ENCODE measurements around the gene PARVB. TPM values are rescaled to one million over a fixed set of nuclear protein-coding genes. Genes with fewer than 3 reads are reported as not detected.

The PARVB gene
- total RNA-seq, 5 donors from 2014 or later (not counting 1 experiment from before 2014, with no cell fraction given) = 5.9 to 13.8 (median 8.2) TPM

DNA sequence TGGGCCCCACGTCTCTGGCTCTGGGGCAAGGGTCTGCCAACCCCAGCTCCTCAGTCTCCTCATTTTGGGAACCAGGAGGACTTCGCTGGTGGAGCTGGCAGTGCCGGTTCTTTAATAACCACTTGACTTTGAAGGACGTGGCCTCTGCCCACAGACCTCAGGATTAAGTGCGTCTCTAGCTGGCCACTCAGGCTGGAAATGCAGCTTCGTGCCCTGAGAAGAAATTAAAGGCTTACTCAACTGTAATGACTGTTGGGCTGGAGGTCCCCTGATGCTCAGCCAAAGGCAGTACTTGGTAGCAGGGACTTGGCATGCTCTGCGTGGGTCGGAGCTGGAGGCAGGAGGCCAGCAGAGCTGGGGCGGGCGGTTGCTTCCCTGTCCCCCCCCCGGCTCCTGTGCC, 139.9 kb downstream of the PARVB start:
- ChIA-PET POLR2A (no interaction called here), CTCF (no interaction called here)
- whole genome bisulfite sequencing (ENCODE audit: insufficient coverage) = 86% methylated on average over 6 of the region's 11 CpGs
- H3K27ac ChIP-seq (ENCODE audit: low read length) = no peak overlapping the region
- Mint-ChIP-seq H3K36me3 (no peaks in the 10 kb centered on the region), H3K4me3 (no peak overlapping the region), H3K9me3 (no peaks in the 10 kb centered on the region), H3K27me3 (no peaks in the 10 kb centered on the region), H3K4me1 (no peaks in the 10 kb centered on the region), H3K27ac (no peak overlapping the region)
- DNase-seq (no peak), ATAC-seq (replicated peaks in 1 of 4) (no peak)
- no peaks in the 10 kb centered on the region for H3K4me1 ChIP-seq (ENCODE audit: control insufficient read depth in 1 of 2, extremely low read depth in 1 of 2, insufficient read depth in 2 of 2, low read length in 2 of 2)
- H3K27me3 ChIP-seq (replicated peaks in 1 of 2; ENCODE audit: control insufficient read depth in 2 of 2, extremely low read depth in 1 of 2, insufficient read depth in 2 of 2, low read length in 1 of 2) = no peaks in the 10 kb centered on the region
- no peaks in the 10 kb centered on the region for H3K36me3 ChIP-seq (ENCODE audit: control insufficient read depth in 2 of 2, extremely low read depth in 1 of 2, insufficient read depth in 1 of 2, low read length in 1 of 2)
- no peak overlapping the region for H3K4me3 ChIP-seq (ENCODE audit: control insufficient read depth in 1 of 2, extremely low read depth in 1 of 2, low read length in 1 of 2)
- H3K9me3 ChIP-seq = no peaks in the 10 kb centered on the region

DNA sequence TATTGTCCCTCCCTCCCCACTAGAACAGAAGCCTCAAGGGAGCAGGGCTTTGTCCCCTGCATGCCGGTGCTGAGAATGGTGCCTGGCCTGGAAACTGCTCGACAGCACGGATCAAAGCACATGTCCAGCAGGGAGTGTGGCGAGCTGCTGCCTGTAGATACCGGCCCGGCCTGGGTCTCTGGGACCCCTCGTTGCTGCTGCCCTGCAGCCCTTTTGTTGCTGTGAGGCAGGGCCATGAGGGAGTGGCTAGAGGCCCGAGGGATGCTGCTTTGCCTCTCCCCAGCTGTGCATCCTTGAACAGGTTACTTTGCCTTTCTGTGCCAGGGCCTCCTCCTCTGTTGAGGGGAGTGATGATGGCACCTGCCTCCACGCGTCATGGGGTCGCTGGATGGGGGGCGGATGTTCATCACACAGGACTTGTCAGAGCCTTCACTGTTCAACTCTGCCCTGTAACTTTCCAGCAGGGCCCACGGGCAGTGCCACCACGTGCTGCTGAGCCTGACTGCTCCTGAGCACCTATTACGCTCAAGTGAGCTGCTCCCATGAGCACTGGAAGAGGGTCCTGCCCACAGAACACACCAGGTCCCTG, 141.3 kb downstream of the PARVB start:
- Mint-ChIP-seq H3K4me3 (no peak overlapping the region), H3K27ac (no peak overlapping the region), H3K27me3 (no peaks in the 10 kb centered on the region), H3K4me1 (no peaks in the 10 kb centered on the region), H3K9me3 (no peaks in the 10 kb centered on the region), H3K36me3 (no peaks in the 10 kb centered on the region)
- Histone ChIP-seq H3K36me3 (ENCODE audit: control insufficient read depth in 2 of 2, extremely low read depth in 1 of 2, insufficient read depth in 1 of 2, low read length in 1 of 2) (no peaks in the 10 kb centered on the region), H3K4me3 (ENCODE audit: control insufficient read depth in 1 of 2, extremely low read depth in 1 of 2, low read length in 1 of 2) (no peak overlapping the region), H3K4me1 (ENCODE audit: control insufficient read depth in 1 of 2, extremely low read depth in 1 of 2, insufficient read depth in 2 of 2, low read length in 2 of 2) (no peaks in the 10 kb centered on the region), H3K27ac (ENCODE audit: low read length) (no peak overlapping the region), H3K27me3 (replicated peaks in 1 of 2; ENCODE audit: control insufficient read depth in 2 of 2, extremely low read depth in 1 of 2, insufficient read depth in 2 of 2, low read length in 1 of 2) (no peaks in the 10 kb centered on the region), H3K9me3 (no peaks in the 10 kb centered on the region)
- ChIA-PET CTCF (no interaction called here), POLR2A (no interaction called here)
- WGBS (ENCODE audit: insufficient coverage) = 94% methylated on average over 14 of the region's 15 CpGs
- DNase-seq (no peak), ATAC-seq (replicated peaks in 1 of 4) (no peak)

- no peaks in the 10 kb centered on the region for H3K36me3 Mint-ChIP-seq
- DNase-seq (no peak), ATAC-seq (replicated peaks in 1 of 4) (no peak)
- H3K9me3 Mint-ChIP-seq = no peaks in the 10 kb centered on the region
- WGBS (ENCODE audit: insufficient coverage) = 90% methylated on average over 13 of the region's 20 CpGs
- no peak overlapping the region for H3K4me3 ChIP-seq (ENCODE audit: control insufficient read depth in 1 of 2, extremely low read depth in 1 of 2, low read length in 1 of 2)
- H3K27me3 Mint-ChIP-seq = no peaks in the 10 kb centered on the region
- no peaks in the 10 kb centered on the region for H3K27me3 ChIP-seq (replicated peaks in 1 of 2; ENCODE audit: control insufficient read depth in 2 of 2, extremely low read depth in 1 of 2, insufficient read depth in 2 of 2, low read length in 1 of 2)
- H3K4me1 ChIP-seq (ENCODE audit: control insufficient read depth in 1 of 2, extremely low read depth in 1 of 2, insufficient read depth in 2 of 2, low read length in 2 of 2) = no peaks in the 10 kb centered on the region
- H3K4me1 Mint-ChIP-seq = no peaks in the 10 kb centered on the region
- POLR2A ChIA-PET = no interaction called here
- no peaks in the 10 kb centered on the region for H3K36me3 ChIP-seq (ENCODE audit: control insufficient read depth in 2 of 2, extremely low read depth in 1 of 2, insufficient read depth in 1 of 2, low read length in 1 of 2)
- CTCF ChIA-PET = no interaction called here
- H3K9me3 ChIP-seq = no peaks in the 10 kb centered on the region
- no peak overlapping the region for H3K4me3 Mint-ChIP-seq
- no peak overlapping the region for H3K27ac Mint-ChIP-seq
- no peak overlapping the region for H3K27ac ChIP-seq (ENCODE audit: low read length)
Observed at GRCh38 chr22:44166498-44167276, 142.6 kb downstream of the PARVB start.

DNA sequence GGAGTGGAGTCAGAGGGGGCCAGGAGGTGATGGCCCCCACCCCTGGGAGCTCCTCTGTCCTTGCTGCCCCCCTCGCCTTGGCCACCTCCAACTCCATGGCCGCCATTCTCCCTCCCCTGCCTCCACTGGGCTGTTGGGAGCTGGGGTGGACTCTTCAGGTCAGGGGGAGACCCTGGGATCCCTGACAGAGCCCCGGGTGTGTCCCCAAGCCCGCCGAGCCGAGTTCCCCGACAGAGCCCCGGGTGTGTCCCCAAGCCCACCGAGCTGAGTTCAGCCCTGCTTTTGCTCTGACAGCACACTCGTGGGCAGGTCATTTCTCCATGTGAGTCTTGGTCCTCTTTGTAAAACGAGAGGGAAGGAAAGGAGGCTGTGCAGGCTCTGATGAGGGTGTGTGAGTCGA, 143.4 kb downstream of the PARVB start:
- Mint-ChIP-seq H3K27ac (no peak overlapping the region), H3K36me3 (no peaks in the 10 kb centered on the region), H3K9me3 (no peaks in the 10 kb centered on the region), H3K27me3 (no peaks in the 10 kb centered on the region), H3K4me1 (peaks cover 0 to 4% (median 0%) of the 10 kb centered on the region in 3 donors), H3K4me3 (no peak overlapping the region)
- CTCF ChIA-PET = no interaction called here
- no peak overlapping the region for H3K4me3 ChIP-seq (ENCODE audit: control insufficient read depth in 1 of 2, extremely low read depth in 1 of 2, low read length in 1 of 2)
- peaks cover 0 to 2% of the 10 kb centered on the region in 2 experiments for H3K4me1 ChIP-seq (ENCODE audit: control insufficient read depth in 1 of 2, extremely low read depth in 1 of 2, insufficient read depth in 2 of 2, low read length in 2 of 2)
- DNase-seq = no peak
- no peak overlapping the region for H3K27ac ChIP-seq (ENCODE audit: low read length)
- 76% methylated on average over 3 of the region's 12 CpGs for WGBS (ENCODE audit: insufficient coverage)
- H3K9me3 ChIP-seq = no peaks in the 10 kb centered on the region
- no peaks in the 10 kb centered on the region for H3K27me3 ChIP-seq (replicated peaks in 1 of 2; ENCODE audit: control insufficient read depth in 2 of 2, extremely low read depth in 1 of 2, insufficient read depth in 2 of 2, low read length in 1 of 2)
- POLR2A ChIA-PET = no interaction called here
- ATAC-seq (replicated peaks in 1 of 4) = no peak
- no peaks in the 10 kb centered on the region for H3K36me3 ChIP-seq (ENCODE audit: control insufficient read depth in 2 of 2, extremely low read depth in 1 of 2, insufficient read depth in 1 of 2, low read length in 1 of 2)

DNA sequence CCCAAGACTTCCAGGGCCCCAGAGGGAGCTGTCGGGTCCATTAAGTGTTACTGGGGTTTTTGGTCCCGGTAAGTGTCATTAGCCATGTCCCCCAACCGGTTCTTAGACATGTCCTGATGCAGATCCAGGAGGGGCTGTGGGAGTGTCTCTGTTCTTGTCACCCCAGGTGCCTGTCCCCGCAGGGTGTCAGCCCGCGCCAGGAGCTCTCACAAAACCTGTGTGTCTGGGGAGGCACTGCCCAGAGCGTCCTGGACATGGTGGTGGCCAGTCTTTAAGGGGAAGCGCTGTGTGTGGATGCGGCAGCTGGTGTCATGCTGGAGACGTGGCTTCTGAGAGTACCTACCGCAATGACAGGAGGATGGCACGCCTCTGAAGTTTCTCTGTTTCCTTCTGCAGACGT, 144.1 kb downstream of the PARVB start:
- ATAC-seq (replicated peaks in 1 of 4) = no peak
- Mint-ChIP-seq H3K9me3 (no peaks in the 10 kb centered on the region), H3K27me3 (no peaks in the 10 kb centered on the region), H3K36me3 (no peaks in the 10 kb centered on the region), H3K4me1 (peaks cover 0 to 5% (median 0%) of the 10 kb centered on the region in 3 donors), H3K4me3 (no peak overlapping the region), H3K27ac (no peak overlapping the region)
- no peaks in the 10 kb centered on the region for H3K27me3 ChIP-seq (replicated peaks in 1 of 2; ENCODE audit: control insufficient read depth in 2 of 2, extremely low read depth in 1 of 2, insufficient read depth in 2 of 2, low read length in 1 of 2)
- peaks cover 0 to 2% of the 10 kb centered on the region in 2 experiments for H3K4me1 ChIP-seq (ENCODE audit: control insufficient read depth in 1 of 2, extremely low read depth in 1 of 2, insufficient read depth in 2 of 2, low read length in 2 of 2)
- POLR2A ChIA-PET = no interaction called here
- no peaks in the 10 kb centered on the region for H3K36me3 ChIP-seq (ENCODE audit: control insufficient read depth in 2 of 2, extremely low read depth in 1 of 2, insufficient read depth in 1 of 2, low read length in 1 of 2)
- H3K4me3 ChIP-seq (ENCODE audit: control insufficient read depth in 1 of 2, extremely low read depth in 1 of 2, low read length in 1 of 2) = no peak overlapping the region
- DNase-seq = no peak
- no peaks in the 10 kb centered on the region for H3K9me3 ChIP-seq
- CTCF ChIA-PET = no interaction called here
- 91% methylated on average over 12 of the region's 13 CpGs for WGBS (ENCODE audit: insufficient coverage)
- no peak overlapping the region for H3K27ac ChIP-seq (ENCODE audit: low read length)

GRCh38 chr22:44170470-44170869, 146.4 kb downstream of the PARVB start:
- ChIA-PET CTCF (no interaction called here), POLR2A (no interaction called here)
- Mint-ChIP-seq H3K9me3 (no peaks in the 10 kb centered on the region), H3K27ac (no peak overlapping the region), H3K4me3 (no peak overlapping the region), H3K36me3 (no peaks in the 10 kb centered on the region), H3K4me1 (peaks cover 0 to 5% (median 0%) of the 10 kb centered on the region in 3 donors), H3K27me3 (peaks cover 0 to 2% of the 10 kb centered on the region in 2 donors)
- Histone ChIP-seq H3K27ac (ENCODE audit: low read length) (no peak overlapping the region), H3K36me3 (ENCODE audit: control insufficient read depth in 2 of 2, extremely low read depth in 1 of 2, insufficient read depth in 1 of 2, low read length in 1 of 2) (no peaks in the 10 kb centered on the region), H3K9me3 (no peaks in the 10 kb centered on the region), H3K4me3 (ENCODE audit: control insufficient read depth in 1 of 2, extremely low read depth in 1 of 2, low read length in 1 of 2) (no peak overlapping the region), H3K27me3 (replicated peaks in 1 of 2; ENCODE audit: control insufficient read depth in 2 of 2, extremely low read depth in 1 of 2, insufficient read depth in 2 of 2, low read length in 1 of 2) (no peaks in the 10 kb centered on the region), H3K4me1 (ENCODE audit: control insufficient read depth in 1 of 2, extremely low read depth in 1 of 2, insufficient read depth in 2 of 2, low read length in 2 of 2) (peaks cover 0 to 2% of the 10 kb centered on the region in 2 experiments)
- no peak for ATAC-seq (replicated peaks in 1 of 4)
- DNase-seq = no peak
- WGBS (ENCODE audit: insufficient coverage) = 94% methylated on average over 6 of the region's 11 CpGs

All from T-cell (primary cell).